Superior temporal gyrus (tissue), 1 donor: ENCODE results near the gene CYS1.
"Not testable (repeated sequence)": the region's sequence is repeated elsewhere in the genome, so short reads cannot be mapped to it uniquely, and the experiment has no call there.

Experiments used
- DNase-seq: peaks from one replicate; pipeline ENCODE4 v3.0.0-alpha.2; 2016; ENCODE audit errors: extremely low spot score

Gene CYS1, protein sequence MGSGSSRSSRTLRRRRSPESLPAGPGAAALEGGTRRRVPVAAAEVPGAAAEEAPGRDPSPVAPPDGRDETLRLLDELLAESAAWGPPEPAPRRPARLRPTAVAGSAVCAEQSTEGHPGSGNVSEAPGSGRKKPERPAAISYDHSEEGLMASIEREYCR

DNA sequence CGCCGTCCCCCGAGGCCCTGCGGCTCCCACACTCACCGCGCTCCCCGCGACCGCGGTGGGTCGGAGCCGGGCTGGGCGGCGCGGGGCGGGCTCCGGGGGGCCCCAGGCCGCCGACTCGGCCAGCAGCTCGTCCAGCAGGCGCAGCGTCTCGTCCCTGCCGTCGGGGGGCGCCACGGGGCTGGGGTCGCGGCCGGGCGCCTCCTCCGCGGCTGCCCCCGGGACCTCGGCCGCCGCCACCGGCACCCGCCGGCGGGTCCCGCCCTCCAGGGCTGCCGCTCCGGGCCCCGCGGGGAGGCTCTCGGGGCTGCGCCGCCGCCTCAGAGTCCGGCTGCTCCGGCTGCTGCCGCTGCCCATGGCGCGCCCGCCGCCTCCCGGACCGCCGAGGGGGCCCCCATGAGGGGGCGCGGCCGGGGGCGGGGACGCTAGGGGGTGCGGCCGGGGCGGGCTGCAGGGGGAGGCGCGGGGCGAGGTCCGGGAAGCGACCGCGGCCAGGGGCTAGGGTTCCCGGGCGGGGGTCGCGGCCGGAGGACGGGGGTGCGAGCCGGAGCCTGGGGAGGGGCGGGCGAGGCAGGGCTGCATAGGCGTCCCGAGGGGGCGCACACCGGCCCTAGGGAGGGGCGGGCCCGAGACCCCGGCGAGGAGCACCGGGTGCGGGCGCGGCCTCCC, at the start of gene CYS1:
TSS of gene CYS1 (minus strand) at position 542 of the 666 bp plus-strand sequence. CDS start at position 354, 188 bp downstream.
- DNase-seq, result no peak

DNA sequence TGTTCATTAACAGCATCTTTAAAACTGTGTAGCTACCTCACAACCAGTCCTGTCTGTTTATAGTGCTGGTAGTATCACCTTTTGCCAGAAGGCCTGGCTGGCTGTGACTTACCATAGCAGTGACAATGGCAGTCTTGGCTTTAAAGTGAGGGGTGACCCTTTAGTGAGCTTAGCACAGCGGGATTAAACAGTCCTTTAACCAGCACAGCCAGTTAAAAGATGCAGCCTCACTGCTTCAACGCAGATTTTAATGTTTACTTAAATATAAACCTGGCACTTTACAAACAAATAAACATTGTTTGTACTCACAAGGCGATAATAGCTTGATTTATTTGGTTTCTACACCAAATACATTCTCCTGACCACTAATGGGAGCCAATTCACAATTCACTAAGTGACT, 49.3 kb upstream of the CYS1 start:
- DNase-seq, result no peak

DNA sequence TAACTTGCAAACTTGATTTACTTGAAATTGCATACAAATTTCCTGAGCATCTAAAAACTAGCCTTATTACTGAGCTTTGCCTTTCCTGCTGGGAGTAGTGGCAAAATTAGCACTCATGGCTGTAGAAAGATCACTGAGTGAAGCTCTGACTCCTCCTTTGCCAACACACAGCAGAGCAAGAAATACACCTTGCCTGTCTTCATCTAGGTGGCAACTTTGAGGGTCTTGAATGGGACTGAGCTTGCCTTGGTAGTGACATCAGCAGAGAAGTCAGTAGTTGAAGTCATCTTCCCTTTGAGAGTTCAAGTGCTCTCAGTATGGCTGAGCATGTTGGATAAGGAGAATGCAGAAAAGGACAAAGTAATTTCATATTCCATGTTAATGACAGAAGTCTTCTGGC, 48.2 kb upstream of the CYS1 start:
- no peak for DNase-seq

DNA sequence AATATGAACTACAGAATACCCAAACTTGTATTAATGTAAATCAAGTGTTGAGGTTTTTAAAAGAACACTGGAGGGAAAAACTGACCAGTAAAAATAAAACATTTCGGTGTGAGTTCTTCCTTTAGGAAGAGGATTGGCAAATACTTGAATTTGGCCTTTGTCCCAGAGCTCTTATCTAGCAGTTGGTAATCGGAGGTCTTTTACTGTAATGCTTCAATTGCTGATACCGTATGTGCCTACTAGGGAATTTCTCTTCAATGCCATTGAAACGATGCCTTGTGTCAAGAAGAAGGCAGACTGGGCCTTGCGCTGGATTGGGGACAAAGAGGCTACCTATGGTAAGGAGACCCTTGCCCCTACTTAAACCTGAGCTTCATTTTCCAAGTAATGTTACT, 46.4 kb upstream of the CYS1 start:
- DNase-seq, result no peak

DNA sequence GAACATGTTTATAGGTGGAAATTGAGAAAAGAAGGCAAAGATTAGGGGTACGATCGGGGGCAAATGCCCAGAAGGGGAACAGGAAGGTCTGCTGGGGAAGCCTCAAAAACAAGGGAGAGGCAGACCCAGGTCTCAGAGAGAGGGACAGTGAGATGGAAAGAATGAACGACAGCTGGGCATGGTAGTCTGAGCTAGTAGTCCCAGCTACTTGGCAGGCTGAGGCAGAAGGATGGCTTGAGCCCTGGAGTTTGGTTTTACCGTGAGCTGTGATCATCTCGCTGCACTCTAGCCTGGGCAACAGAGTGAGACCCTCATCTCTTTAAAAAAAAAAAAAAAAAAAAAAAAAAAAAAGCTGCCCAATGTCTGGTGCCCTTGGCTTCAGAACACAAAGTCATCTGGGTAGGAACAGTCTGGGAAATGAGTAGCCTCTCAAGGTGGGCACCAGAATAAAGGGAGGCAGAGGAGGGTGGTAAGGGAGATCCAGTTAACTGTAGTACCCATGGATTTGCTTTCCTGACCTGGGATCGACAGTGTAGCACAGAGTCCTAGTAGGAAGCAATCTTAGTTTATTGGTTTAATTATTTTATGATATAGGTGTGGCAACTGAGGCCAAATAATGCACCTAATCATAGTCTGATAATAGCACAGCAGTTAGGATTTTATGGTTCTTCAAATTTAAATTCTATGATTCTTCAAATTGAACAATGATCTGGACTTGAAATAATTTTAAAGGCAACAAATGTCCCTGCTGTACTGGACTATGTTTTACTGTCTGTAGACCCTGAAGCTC, 45.8 kb upstream of the CYS1 start:
- no peak for DNase-seq

DNA sequence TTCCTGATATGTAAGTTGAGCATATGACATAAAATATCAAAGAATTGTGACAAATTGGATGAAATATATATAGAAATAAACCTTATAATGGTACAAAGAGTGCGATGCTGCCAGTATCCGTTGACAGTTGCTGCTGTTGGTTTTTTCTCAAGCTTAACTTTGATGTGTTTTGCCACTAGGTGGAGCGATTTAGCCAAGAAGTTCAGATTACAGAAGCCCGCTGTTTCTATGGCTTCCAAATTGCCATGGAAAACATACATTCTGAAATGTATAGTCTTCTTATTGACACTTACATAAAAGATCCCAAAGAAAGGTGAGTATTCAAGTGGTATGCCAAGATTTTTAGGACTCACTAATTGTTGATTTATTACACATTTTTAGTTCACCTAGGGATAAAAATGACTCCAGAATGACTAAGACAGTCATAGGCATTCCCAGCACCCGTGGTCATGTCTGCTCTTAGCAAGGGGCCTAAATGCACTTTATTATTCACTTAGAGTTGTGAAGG, 44.4 kb upstream of the CYS1 start:
- peak; percentile 87 for DNase-seq

DNA sequence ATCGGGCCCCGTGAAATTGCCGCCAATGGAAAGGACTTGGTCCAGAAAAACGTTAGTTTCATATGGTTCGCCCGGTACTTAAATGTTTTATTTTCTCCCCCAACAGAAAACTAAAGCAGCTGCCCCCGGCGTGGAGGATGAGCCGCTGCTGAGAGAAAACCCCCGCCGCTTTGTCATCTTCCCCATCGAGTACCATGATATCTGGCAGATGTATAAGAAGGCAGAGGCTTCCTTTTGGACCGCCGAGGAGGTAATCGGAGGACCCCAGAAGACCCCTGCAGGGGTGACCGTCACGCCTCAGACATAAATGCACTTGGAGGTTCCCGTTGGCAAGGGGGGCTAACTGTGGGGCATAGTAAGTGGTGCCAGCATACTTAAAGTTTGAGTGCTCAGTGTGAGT, 43.1 kb upstream of the CYS1 start:
- DNase-seq, result no peak

DNA sequence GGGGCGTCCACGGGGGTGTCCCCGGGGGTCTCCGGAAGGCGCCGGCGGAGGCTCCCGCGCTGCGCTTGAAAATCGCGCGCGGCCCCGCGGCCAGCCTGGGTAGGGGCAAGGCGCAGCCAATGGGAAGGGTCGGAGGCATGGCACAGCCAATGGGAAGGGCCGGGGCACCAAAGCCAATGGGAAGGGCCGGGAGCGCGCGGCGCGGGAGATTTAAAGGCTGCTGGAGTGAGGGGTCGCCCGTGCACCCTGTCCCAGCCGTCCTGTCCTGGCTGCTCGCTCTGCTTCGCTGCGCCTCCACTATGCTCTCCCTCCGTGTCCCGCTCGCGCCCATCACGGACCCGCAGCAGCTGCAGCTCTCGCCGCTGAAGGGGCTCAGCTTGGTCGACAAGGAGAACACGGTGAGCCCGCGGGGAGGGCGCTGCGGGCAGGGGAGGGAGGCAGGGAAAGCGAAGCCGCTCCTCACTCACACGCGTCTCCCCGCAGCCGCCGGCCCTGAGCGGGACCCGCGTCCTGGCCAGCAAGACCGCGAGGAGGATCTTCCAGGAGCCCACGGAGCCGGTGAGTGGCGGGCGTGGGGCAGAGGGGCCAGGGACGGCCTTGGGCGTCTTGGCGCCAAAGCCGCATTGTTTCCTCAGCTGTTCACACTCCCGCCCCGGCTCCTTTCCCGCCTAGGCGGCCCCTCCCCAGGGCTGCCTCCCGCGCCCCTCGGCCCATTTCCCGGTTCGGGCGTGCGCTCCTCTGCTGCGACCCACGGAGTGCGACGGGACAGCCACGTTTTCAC, 42.5 kb upstream of the CYS1 start, which contains the start of gene RRM2:
TSS of gene RRM2 (plus strand) at position 240 of the 781 bp plus-strand sequence. CDS start at position 300, 60 bp downstream.
- DNase-seq, result peak; percentile 92

DNA sequence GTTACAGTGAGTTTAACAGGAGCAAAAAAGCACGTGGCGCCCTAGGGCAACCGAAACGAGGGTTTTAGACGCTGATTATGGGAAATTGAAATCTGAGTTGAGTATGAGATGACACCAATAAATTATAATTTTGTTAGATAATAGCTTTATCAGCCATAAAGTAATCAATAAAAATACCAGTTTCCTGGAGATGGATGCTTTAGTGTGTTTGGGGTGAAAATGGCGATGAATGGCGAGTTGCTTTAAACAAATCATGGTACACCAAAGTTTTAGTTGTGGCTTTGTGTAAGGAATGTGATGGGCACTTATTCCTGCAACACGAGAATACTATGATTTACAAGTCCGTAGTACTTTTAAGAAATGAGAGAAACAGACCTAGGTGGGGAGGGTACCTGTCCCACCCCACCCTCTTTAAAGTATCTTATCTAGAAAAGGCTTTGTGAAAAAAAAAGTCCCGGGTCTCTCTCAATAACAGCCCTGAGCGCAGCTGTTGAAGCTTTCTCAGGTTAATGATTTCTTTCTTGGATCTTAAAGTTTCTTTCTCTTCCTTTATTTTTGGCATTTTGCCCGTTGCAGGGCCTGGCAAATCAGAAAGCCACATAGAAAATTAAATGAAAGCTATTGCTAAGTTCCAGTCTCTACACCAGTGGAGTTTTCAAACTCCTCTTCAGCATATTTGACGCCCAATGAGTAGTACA, 40.8 kb upstream of the CYS1 start:
- no peak for DNase-seq

DNA sequence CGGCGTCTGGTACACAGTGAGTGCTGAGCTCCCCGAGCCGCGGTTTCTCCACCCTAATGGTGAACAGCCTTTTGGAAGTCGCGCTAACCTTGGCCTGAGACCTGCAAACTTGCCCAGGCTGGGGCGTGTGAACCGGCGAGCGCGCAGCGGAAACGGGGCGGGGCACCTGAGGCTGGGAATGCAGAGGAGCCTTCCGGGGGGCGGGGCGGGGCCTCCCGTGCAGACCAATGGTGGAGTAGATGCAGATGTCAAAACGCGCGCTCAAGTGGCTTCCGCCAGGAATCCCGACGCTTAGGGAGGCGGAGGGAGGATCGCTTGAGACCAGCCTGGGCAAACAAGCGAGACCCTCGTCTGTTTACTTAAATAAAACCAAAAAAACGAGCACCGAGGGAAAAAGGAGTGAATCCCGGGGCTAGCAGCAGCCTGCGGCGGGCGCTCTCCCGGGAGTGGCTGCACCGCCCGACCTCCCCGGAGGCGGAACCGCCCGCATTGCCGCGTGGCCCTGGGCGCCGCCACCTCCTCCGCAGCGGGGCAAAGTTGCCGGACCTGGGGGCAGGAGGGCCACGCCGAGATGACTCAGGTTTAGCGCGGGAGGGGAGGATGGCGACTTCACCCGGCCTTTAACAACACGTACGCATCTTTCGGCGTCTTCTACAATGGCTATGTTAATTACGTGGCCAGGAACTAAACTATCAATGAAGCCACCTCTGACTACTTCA, 40.1 kb upstream of the CYS1 start:
- DNase-seq, result peak; percentile 69

DNA sequence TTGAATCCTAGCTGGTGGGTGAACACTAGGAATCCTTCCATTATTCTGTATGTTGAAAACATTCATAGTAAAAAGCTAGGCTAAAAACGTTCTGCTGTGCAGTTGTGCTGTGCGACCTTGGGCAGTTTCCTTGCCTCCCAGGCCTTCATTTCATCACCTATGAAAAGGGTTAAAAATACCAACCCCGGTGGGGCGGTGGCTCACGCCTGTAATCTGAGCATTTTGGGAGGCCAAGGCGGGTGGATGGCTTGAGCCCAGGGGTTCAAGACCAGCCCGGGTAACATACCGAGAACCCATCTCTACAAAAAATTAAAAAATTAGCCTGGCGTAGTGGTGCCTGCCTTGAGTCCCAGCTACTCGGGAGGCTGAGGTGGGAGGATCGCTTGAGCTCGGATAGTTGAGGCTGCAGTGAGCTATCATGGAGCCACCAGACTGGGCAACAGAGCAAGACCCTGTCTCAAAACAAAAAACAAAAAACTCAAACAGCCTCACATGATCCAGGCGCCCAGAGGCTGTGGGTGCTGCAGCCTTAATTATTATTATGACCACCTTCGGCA, 39.5 kb upstream of the CYS1 start:
- no peak for DNase-seq

DNA sequence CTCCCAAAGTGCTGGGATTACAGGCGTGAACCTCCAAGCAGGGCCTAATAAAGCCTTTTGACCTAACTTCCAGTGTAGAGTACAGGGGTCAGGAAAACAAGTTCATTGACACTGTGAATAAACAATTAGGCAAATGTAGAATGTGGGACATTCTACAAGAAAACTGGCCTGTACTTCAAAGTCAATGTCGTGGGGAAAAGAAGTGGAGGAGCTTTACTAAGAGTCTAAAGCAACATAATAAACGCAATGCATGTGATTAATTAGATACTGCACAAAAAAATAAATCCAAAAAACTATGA, 38.8 kb upstream of the CYS1 start:
- DNase-seq, result no peak

DNA sequence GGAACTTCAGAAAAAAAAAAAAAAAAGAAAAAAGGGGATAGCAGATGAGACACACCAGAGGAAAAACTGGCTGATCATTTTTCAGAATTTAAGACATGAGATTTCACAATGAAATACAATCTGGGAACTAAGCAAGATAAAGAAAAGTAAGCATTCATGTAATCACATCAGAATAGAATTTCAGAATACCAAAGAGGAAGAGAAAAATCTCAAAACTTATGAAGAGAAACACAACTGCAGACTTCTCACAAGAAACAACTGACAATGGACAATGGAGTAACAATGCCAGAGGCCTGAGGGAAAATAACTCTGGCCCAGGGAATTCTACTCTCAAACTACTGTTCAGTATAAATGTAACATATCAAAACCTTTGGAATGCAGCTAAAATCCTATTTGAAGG, 29.1 kb upstream of the CYS1 start:
- no peak for DNase-seq

DNA sequence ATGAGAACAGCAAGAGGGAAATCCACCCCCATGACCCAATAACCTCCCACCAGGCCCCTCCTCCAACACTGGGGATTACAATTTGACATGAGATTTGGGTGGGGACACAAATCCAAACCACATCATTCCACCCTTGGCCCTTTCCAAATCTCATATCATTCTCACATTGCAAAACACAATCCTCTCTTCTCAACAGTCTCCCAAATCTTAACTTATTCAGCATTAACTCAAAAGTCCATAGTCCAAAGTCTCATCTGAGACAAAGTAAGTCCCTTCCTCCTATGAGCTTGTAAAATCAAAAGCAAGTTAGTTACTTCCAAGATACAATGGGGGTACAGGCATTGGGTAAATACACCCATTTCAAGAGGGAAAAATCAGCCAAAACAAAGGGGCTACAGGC, 24.7 kb upstream of the CYS1 start:
- not testable (repeated sequence) for DNase-seq

DNA sequence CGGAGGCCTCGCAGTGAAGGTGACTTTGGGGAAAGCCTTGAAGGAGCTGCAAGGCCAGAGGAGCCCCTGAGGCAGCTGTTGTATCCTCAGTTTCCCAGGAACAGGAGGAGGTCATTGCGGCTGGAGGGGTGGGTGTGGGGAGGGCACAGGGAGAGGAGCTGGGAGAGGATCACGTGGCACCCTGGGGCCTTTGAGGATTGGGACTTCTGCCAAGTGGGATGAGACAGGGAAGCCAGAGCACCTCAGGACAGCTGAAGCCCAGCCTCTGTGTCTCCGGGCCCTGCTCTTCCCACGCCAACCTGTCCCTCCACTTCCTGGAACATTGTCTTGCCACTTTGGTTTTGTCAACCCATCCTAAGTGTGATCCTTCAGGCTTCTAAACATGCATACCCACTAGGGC, 23.0 kb upstream of the CYS1 start:
- DNase-seq, result no peak

DNA sequence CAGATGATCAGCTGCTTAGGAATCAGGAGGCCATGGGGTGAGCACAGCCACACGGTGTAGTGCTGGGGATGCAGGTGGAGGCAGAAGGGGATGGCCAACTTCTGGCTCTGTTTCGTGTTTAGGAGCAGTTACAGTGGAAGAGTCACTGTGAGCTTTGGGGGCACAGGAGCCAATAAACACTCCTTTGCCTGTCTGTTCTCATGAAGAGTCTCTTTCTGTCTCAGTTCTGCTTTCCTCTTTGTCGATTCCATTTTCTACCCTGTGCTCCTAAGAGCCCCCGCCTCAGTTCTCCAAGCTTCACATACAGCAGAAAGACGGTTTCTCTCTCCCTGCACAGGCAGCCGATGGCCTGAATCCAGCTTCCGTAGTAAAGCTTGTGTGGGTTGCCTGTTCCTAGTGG, 21.3 kb upstream of the CYS1 start:
- no peak for DNase-seq

DNA sequence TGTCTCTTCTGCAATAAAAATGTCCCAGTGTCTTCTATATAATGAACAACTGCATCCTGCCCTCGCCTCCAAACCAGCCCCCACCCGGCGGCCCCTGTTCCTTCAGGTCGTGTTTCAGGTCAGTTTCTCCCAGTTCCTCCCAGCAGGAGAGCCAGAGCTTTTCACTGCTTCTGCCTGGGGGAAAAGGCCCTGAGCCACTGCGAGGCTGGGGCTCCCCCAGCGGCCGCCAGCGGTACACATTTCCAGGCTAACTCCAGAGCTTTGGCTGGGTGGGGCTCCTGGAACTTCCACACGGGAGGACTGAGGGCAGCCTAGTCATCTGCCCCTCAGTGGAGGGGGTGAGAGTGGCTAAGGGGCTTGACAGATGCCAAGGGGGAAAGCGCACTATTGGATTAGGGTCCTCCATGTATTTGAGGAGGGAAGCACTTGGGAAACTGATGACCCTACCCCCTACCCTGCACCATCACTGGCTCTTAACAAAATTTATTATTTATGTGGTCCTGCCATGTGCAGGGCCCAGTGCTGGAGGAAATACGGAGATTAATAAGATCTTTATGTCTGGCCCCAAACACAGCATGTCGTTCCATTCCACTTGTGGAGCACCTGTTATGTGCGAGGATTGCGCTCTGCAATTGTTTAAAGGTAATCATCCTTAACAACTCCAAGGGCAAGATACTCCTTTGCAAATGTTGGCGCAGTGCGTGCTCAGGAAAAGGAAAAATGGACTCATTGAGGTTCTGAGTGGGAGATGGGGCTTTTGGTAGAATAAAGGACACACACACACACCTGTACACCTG, 17.3 kb upstream of the CYS1 start:
- DNase-seq, result peak; percentile 62

DNA sequence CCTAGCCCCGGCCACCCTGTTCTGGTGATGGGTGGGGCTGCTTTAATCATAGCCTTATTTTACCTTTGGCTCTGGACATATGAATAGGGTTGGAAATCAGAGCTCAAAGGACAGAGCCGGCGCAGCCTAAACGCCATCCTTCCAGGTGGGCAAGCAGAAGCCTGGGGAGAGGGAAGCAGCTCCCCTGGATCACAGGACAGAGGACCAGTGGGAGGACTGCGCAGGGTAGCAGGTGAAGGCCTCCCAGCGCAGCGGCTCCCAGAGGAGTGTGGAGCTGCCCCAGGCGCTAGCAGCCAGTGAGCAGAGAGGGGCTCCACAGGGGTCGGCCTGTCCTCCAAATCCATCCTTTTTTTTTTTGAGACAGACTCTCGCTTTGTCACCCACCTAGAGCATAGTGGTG, 16.4 kb upstream of the CYS1 start:
- DNase-seq, result no peak

DNA sequence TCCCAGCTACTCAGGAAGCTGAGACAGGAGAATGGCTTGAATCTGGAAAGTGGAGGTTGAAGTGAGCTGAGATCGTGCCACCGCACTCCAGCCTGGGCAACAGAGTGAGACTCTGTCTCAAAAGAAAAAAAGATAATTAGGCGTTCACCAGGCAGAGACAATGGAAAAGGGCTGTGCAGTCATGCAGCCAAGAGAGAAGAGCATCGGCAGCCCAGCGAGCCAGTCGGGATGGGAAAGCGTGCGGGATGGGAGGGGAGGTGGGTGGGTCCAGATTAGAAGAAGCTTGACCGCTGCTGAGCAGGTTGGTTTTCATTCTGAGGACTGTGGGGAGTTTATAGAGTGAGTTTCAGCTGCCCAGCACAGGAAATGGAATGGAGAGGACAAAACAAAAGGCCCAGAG, 15.0 kb upstream of the CYS1 start:
- DNase-seq, result no peak
